HepG2 (cell line): ENCODE data around the gene SYT9. TPM values are rescaled to one million over a fixed set of nuclear protein-coding genes. Genes with fewer than 3 reads are reported as not detected.

Experiments used
- AHR ChIP-seq: IDR thresholded peaks from 2 replicates; pipeline ENCODE4 v1.6.1; 2018; ENCODE audit warnings: missing genetic modification reagents, missing compliant biosample characterization
- FUBP1 ChIP-seq: sonication (generic); formaldehyde crosslinking; IDR thresholded peaks from 2 replicates; pipeline ENCODE4 v1.5.1; 2020; ENCODE audit warnings: missing genetic modification reagents, mild to moderate bottlenecking, borderline replicate concordance
- KDM5A ChIP-seq: fragments of 200-600 bp; sonication (generic); IDR thresholded peaks from 2 replicates; pipeline ENCODE4 v1.7.0; 2018; ENCODE audit warnings: antibody characterized with exemption, mild to moderate bottlenecking, low read length, borderline replicate concordance
- MTA1 ChIP-seq: sonication (generic); formaldehyde crosslinking; IDR thresholded peaks from 2 replicates; pipeline ENCODE4 v1.4.0; 2020; ENCODE audit warnings: missing genetic modification reagents, mild to moderate bottlenecking, borderline replicate concordance
- MZF1 ChIP-seq: sonication (generic); formaldehyde crosslinking; IDR thresholded peaks from 2 replicates; pipeline ENCODE4 v1.8.1; 2023; ENCODE audit warnings: mild to moderate bottlenecking, missing genetic modification reagents, borderline replicate concordance
- POGZ ChIP-seq: sonication (generic); formaldehyde crosslinking; IDR thresholded peaks from 2 replicates; pipeline ENCODE4 v1.4.0; 2020; ENCODE audit warnings: mild to moderate bottlenecking, missing genetic modification reagents
- ZBTB44 ChIP-seq: sonication (generic); formaldehyde crosslinking; IDR thresholded peaks from 2 replicates; pipeline ENCODE4 v1.4.0; 2020; ENCODE audit warnings: missing genetic modification reagents
- ZNF333 ChIP-seq: sonication (generic); formaldehyde crosslinking; IDR thresholded peaks from 2 replicates; pipeline ENCODE4 v1.4.0; 2020; ENCODE audit warnings: mild to moderate bottlenecking, missing genetic modification reagents, borderline replicate concordance
- ZNF34 ChIP-seq: sonication (generic); formaldehyde crosslinking; IDR thresholded peaks from 2 replicates; pipeline ENCODE4 v1.4.0; 2020; ENCODE audit warnings: mild to moderate bottlenecking, missing genetic modification reagents, borderline replicate concordance
- ZNF747 ChIP-seq: sonication (generic); formaldehyde crosslinking; IDR thresholded peaks from 2 replicates; pipeline ENCODE4 v1.8.1; 2023; ENCODE audit warnings: missing genetic modification reagents, mild to moderate bottlenecking, borderline replicate concordance
- ZNF766 ChIP-seq: sonication (generic); formaldehyde crosslinking; IDR thresholded peaks from 2 replicates; pipeline ENCODE4 v1.5.0; 2020; ENCODE audit warnings: missing genetic modification reagents, borderline replicate concordance
- polyA plus RNA-seq, 8 experiments: library from polyadenylated mRNA; depleted of rRNA in 3 of 8; stranded (reverse) in 7 of 8; unstranded in 1 of 8; fragments of >200 nt; fragmentation: Illumina TruSeq in 4 of 8; extraction: Trizol in 4 of 8; gene quantifications; 2 replicates each; pipeline versions ENCODE4 v1.2.1 to v1.2.3, GENCODE V29; 2011 to 2016; ENCODE audit warnings: low read depth in 4 of 8, missing spikeins in 1 of 8, mixed read lengths in 1 of 8; ENCODE audit not compliant: insufficient read depth in 1 of 8
- total RNA-seq, 5 experiments: library from RNA; depleted of rRNA; stranded (reverse); fragments of >200 nt; fragmentation: Illumina TruSeq; extraction: Trizol; gene quantifications; 2 replicates each; pipeline ENCODE4 v1.2.3, GENCODE V29; 2016; ENCODE audit warnings: low read depth in 1 of 5
- TF ChIP-seq, protein P1 (sequence below): sonication (generic); formaldehyde crosslinking; IDR thresholded peaks from 2 replicates; pipeline ENCODE4 v1.8.1; 2023; ENCODE audit warnings: missing genetic modification reagents, mild to moderate bottlenecking, borderline replicate concordance
- TF ChIP-seq, protein P2 (sequence below): sonication (generic); formaldehyde crosslinking; IDR thresholded peaks from 2 replicates; pipeline ENCODE4 v1.5.0; 2020; ENCODE audit warnings: missing genetic modification reagents
- TF ChIP-seq, protein P3 (sequence below), 2 experiments: IDR thresholded peaks; 2 replicates each; pipeline ENCODE4 v1.6.1; 2011 to 2012; ENCODE audit warnings: low read length in 2 of 2, borderline replicate concordance in 1 of 2, low read depth in 1 of 2, mild to moderate bottlenecking in 1 of 2, moderate library complexity in 1 of 2

SYT9 gene
- total and polyA plus RNA-seq, 2 of the 13 experiments (the other 11 are each of a cell fraction or from before 2014, with no cell fraction given), result not detected

DNA sequence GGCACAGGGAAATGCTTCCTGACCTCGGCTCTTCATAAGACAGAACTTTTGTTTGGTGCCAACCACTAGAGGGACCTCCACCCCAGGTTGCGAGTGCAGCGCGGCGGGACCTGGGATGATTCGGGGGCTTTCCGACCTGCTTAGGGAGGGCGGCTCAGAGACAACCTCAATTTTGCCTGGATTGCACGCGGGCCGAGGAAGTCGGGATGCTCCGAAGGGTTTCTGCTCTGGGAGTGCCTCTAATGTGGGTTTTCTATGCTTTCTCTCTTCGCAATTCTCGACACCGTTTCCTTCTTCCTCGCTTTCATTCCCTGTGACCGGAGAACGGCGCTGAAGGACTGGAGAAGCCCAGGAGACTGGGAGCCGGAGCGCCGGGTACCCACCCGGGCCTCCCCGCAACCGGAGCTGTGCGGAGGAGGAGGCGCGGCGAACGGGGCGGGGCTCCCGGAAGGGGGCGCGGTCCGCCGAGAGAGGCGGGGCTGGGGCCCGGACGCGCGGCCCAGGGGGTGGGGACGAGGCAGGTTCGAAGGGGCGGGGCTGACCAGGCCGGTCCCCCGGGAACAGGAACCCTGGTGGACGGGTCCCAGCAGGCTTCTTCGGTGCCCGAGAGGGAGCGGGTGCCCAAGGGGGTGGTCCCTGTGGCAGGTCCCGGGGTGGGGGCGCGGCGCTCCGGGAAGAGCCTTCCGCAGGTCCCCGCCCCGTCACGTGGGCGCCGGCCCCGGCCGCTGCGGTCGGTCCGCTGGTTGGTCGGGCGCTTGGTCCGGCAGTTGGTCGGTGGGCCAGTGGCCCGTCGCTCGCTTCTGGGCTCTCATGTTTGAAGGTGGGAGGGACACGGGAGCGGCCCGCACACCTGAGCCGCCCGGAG lies 261.8 kb downstream of the SYT9 start, which contains the start of gene PPFIBP2 (continued):
- TF ChIP-seq, protein P1, sequence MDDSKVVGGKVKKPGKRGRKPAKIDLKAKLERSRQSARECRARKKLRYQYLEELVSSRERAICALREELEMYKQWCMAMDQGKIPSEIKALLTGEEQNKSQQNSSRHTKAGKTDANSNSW (CRISPR knock-in tag), result no peak
- TF ChIP-seq, protein P2, sequence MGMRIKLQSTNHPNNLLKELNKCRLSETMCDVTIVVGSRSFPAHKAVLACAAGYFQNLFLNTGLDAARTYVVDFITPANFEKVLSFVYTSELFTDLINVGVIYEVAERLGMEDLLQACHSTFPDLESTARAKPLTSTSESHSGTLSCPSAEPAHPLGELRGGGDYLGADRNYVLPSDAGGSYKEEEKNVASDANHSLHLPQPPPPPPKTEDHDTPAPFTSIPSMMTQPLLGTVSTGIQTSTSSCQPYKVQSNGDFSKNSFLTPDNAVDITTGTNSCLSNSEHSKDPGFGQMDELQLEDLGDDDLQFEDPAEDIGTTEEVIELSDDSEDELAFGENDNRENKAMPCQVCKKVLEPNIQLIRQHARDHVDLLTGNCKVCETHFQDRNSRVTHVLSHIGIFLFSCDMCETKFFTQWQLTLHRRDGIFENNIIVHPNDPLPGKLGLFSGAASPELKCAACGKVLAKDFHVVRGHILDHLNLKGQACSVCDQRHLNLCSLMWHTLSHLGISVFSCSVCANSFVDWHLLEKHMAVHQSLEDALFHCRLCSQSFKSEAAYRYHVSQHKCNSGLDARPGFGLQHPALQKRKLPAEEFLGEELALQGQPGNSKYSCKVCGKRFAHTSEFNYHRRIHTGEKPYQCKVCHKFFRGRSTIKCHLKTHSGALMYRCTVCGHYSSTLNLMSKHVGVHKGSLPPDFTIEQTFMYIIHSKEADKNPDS (CRISPR knock-in tag), result no peak
- TF ChIP-seq, protein P3, sequence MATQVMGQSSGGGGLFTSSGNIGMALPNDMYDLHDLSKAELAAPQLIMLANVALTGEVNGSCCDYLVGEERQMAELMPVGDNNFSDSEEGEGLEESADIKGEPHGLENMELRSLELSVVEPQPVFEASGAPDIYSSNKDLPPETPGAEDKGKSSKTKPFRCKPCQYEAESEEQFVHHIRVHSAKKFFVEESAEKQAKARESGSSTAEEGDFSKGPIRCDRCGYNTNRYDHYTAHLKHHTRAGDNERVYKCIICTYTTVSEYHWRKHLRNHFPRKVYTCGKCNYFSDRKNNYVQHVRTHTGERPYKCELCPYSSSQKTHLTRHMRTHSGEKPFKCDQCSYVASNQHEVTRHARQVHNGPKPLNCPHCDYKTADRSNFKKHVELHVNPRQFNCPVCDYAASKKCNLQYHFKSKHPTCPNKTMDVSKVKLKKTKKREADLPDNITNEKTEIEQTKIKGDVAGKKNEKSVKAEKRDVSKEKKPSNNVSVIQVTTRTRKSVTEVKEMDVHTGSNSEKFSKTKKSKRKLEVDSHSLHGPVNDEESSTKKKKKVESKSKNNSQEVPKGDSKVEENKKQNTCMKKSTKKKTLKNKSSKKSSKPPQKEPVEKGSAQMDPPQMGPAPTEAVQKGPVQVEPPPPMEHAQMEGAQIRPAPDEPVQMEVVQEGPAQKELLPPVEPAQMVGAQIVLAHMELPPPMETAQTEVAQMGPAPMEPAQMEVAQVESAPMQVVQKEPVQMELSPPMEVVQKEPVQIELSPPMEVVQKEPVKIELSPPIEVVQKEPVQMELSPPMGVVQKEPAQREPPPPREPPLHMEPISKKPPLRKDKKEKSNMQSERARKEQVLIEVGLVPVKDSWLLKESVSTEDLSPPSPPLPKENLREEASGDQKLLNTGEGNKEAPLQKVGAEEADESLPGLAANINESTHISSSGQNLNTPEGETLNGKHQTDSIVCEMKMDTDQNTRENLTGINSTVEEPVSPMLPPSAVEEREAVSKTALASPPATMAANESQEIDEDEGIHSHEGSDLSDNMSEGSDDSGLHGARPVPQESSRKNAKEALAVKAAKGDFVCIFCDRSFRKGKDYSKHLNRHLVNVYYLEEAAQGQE (IDR thresholded peaks at IDR 0.05; ENCODE audit: borderline replicate concordance in 1 of 2, low read depth in 1 of 2, low read length in 2 of 2), result no peak
- TF ChIP-seq MZF1 (CRISPR knock-in tag), result no peak
- peak; percentile 21; the same call in 1 of the 2 replicates for TF ChIP-seq MTA1 (CRISPR knock-in tag)
- TF ChIP-seq POGZ, result peak; percentile 37; the same call in 1 of the 2 replicates
- peak; percentile 54; the same call in 1 of the 2 replicates for TF ChIP-seq KDM5A
- TF ChIP-seq ZBTB44 (CRISPR knock-in tag), result no peak
- TF ChIP-seq ZNF747 (CRISPR knock-in tag), result no peak
- no peak for TF ChIP-seq AHR (CRISPR knock-in tag)
- no peak for TF ChIP-seq ZNF34
- no peak for TF ChIP-seq FUBP1 (CRISPR knock-in tag)
- TF ChIP-seq ZNF766 (CRISPR knock-in tag), result no peak
- 0 out of 2 replicates have a peak, but pooled peaks have one; percentile 55 for TF ChIP-seq ZNF333 (CRISPR knock-in tag)
